ENCODE measurements around the gene APOL6.
"Not testable (repeated sequence)": the region's sequence is repeated elsewhere in the genome, so short reads cannot be mapped to it uniquely, and the experiment has no call there.

APOL6 gene

DNA sequence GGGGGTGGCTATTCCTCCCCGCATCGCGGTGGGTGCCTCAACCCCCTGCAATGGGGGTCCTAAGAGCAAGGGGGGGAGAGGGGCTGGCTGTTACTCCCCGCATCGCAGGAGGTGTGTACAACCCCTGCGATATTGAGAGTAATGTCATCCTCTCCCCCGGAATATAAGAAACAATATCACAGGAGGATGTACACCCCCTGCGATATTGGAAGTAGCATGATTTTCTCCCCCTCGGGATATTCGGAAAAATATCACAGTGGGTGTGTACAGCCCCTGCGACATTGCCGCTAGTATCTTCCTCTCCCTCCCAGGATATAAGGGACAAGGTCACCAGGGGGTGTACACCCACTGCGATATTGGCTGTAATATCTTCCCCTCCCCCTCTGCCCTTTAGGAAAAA, 47.0 kb downstream of the APOL6 start:
- TF ChIP-seq ZNF384 (IDR thresholded peaks at IDR 0.05) (no peak), LEF1 (IDR thresholded peaks at IDR 0.05; ENCODE audit: borderline replicate concordance) (no peak), HDGF (IDR thresholded peaks at IDR 0.05; ENCODE audit: borderline replicate concordance) (no peak), ELF4 (IDR thresholded peaks at IDR 0.05) (no peak), SP1 (IDR thresholded peaks at IDR 0.05) (no peak), SUZ12 (IDR thresholded peaks at IDR 0.05) (no peak), FOXA1 (IDR thresholded peaks at IDR 0.05) (no peak), CTBP1 (IDR thresholded peaks at IDR 0.05; ENCODE audit: borderline replicate concordance) (no peak), BHLHE40 (IDR thresholded peaks at IDR 0.05; ENCODE audit: borderline replicate concordance) (no peak)
- ChIA-PET CTCF (no interaction called here), POLR2A (no interaction called here)
- DNase-seq (ENCODE audit: extremely low spot score), result no peak

DNA sequence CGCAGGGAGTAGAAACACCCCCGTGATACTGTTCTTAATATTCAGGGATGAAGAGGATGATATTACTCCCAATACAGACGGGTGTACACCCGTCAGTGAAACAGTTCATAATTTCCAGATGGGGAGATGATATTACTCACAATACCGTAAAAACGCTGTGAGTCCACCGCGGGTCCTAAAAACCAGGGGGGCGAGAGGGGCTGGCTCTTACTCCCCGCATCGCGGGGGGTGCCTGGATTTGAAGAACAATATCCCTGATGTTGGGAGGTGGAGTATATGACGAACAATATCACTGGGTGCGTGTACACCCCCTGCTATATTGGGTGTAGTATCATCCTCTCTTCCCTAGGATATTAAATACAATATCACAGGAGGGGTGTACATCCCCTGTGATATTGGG, 48.9 kb downstream of the APOL6 start:
- no peak for DNase-seq (ENCODE audit: extremely low spot score)
- no peak for TF ChIP-seq ARNT (IDR thresholded peaks at IDR 0.05)
- no peak for TF ChIP-seq L3MBTL2 (conservative IDR thresholded peaks at IDR 0.05)
- TF ChIP-seq ELF4 (IDR thresholded peaks at IDR 0.05), result no peak
- TF ChIP-seq LEF1 (IDR thresholded peaks at IDR 0.05; ENCODE audit: borderline replicate concordance), result no peak
- TF ChIP-seq FOXA1 (IDR thresholded peaks at IDR 0.05), result no peak
- ChIA-PET POLR2A (no interaction called here), CTCF (no interaction called here)

DNA sequence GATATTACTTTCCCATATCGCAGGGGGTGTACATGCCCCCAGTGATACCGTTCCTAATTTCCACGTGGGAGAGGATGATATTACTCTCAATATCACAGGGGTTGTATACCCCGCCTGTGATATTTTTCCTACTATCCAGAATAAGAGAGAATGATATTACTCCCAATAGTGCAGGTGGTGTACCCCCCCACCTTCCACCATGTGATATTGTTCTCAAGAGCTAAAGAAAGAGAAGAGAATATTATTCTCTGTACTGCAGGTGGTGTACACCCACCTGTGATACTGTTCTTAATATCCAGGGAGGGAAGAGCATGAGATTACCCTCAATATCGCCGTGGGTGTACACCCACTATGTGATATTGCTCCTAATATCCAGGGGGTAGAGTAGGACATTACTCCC, 51.6 kb downstream of the APOL6 start:
- CTCF ChIA-PET; POLR2A ChIA-PET; DNase-seq (ENCODE audit: extremely low spot score): not testable (repeated sequence)

DNA sequence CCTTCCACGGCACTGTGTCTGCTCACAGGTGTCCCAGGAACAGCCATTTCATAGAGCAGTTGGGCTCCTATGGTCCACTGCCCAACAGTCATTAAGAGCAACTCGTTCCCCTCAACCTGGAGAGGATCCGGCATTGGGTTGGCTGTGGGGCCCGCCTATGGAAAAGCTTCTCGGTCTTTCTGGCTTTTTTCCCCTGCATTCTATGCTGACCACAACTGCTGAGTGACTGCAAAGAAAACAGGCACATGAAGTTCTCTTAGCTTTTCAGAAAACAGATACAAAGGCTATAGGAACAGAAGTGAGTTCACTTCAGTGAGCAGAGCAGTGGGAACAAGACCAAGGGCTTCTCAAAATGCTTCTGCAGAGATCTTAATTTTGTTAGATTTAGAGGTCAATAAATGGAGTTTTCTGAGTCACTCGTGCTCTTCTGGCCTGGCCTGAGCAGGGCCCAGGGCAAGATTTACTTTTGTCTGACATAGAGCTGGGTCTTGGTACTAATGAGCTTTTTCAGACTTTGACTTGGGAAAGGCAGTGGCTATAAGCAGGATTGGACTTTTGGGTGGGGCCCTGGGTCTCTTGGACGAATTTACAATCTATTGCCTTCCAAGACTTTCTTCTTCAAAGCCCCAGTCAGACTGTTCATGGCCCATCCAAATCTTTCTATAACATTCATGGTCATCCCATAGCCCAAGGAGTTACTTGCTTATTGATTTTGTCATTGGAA, 55.8 kb downstream of the APOL6 start:
- TF ChIP-seq LEF1 (IDR thresholded peaks at IDR 0.05; ENCODE audit: borderline replicate concordance) (no peak), NFRKB (IDR thresholded peaks at IDR 0.05) (no peak), L3MBTL2 (conservative IDR thresholded peaks at IDR 0.05) (no peak), HDGF (IDR thresholded peaks at IDR 0.05; ENCODE audit: borderline replicate concordance) (no peak)
- no peak for DNase-seq (ENCODE audit: extremely low spot score)
- POLR2A ChIA-PET, result no interaction called here
- CTCF ChIA-PET, result no interaction called here

DNA sequence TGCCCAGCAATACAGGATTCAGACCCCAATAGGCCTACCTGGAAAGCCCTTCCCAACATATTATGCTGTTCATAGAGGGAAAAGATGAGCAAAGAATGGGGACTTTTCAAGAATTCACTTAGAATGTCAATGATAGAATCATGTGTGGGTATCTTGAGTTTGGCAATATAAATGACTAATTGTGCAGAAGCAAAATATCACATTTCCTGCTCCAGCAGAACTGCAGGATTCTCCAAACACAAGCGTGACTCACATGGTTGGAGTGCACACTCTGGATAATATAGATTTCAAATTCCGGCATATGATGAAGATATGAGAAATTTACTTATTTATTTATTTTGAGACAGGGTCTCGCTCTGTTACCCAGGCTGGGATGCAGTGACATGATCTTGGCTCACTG, 56.9 kb downstream of the APOL6 start:
- POLR2A ChIA-PET, result no interaction called here
- TF ChIP-seq L3MBTL2 (conservative IDR thresholded peaks at IDR 0.05), result no peak
- DNase-seq (ENCODE audit: extremely low spot score), result no peak
- CTCF ChIA-PET, result no interaction called here

DNA sequence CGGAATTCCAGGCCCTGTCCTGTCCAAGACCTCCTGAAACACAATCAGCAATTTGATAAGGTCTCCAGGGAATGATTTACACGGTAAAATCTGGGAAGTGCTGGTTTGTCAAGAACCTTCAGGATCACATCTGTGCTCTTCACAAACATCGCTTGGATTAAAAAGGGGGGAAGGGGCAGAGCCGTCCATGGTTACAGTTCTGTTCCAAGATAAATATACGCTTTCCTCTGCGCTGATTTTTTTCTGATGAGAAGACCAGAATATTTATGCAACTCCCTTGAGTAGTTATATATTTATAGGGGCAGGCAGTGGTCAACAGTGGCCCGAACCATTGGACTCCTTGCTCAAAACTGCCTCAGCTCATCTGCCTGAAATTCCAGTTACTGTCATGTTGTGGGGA, 60.2 kb downstream of the APOL6 start:
- CTCF ChIA-PET, result no interaction called here
- TF ChIP-seq L3MBTL2 (conservative IDR thresholded peaks at IDR 0.05), result no peak
- TF ChIP-seq BHLHE40 (IDR thresholded peaks at IDR 0.05; ENCODE audit: borderline replicate concordance), result no peak
- TF ChIP-seq SUZ12 (IDR thresholded peaks at IDR 0.05), result no peak
- no peak for TF ChIP-seq HDGF (IDR thresholded peaks at IDR 0.05; ENCODE audit: borderline replicate concordance)
- no peak for TF ChIP-seq SP1 (IDR thresholded peaks at IDR 0.05)
- TF ChIP-seq ARNT (IDR thresholded peaks at IDR 0.05), result no peak
- no peak for TF ChIP-seq ELF4 (IDR thresholded peaks at IDR 0.05)
- no peak for TF ChIP-seq CTBP1 (IDR thresholded peaks at IDR 0.05; ENCODE audit: borderline replicate concordance)
- TF ChIP-seq TARDBP (IDR thresholded peaks at IDR 0.05), result no peak
- TF ChIP-seq FOXK2 (IDR thresholded peaks at IDR 0.05), result no peak
- POLR2A ChIA-PET, result no interaction called here
- no peak for DNase-seq (ENCODE audit: extremely low spot score)

DNA sequence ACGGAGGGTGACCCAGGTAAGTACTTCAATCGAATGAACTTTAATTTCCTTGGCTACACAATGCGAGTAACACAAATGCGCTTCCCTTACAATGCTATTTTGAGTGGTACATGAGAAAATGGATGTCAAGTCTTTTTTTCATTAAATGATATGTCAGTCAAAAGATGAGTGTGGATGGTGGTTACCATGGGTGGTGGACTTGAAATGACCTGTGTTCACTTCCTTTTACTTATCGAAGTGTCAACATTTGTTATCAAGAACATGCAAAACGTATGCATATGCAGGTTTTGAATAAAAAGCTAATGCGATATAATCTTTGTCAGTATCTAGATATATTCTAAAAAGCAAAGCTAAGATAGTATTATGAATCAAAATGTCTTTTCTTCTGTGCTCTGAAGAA, 60.7 kb downstream of the APOL6 start:
- DNase-seq (ENCODE audit: extremely low spot score), result no peak
- POLR2A ChIA-PET, result no interaction called here
- TF ChIP-seq LEF1 (IDR thresholded peaks at IDR 0.05; ENCODE audit: borderline replicate concordance) (no peak), L3MBTL2 (conservative IDR thresholded peaks at IDR 0.05) (no peak), FOXA1 (IDR thresholded peaks at IDR 0.05) (no peak), FOXK2 (IDR thresholded peaks at IDR 0.05) (no peak), ARNT (IDR thresholded peaks at IDR 0.05) (no peak), ZNF384 (IDR thresholded peaks at IDR 0.05) (no peak), HDGF (IDR thresholded peaks at IDR 0.05; ENCODE audit: borderline replicate concordance) (no peak), BHLHE40 (IDR thresholded peaks at IDR 0.05; ENCODE audit: borderline replicate concordance) (no peak), ELF4 (IDR thresholded peaks at IDR 0.05) (no peak), NFRKB (IDR thresholded peaks at IDR 0.05) (no peak), TARDBP (IDR thresholded peaks at IDR 0.05) (no peak), SP1 (IDR thresholded peaks at IDR 0.05) (no peak), FOXM1 (IDR thresholded peaks at IDR 0.05; ENCODE audit: borderline replicate concordance) (no peak), CTBP1 (IDR thresholded peaks at IDR 0.05; ENCODE audit: borderline replicate concordance) (no peak), SUZ12 (IDR thresholded peaks at IDR 0.05) (no peak)
- TF ChIP-seq, protein P1, sequence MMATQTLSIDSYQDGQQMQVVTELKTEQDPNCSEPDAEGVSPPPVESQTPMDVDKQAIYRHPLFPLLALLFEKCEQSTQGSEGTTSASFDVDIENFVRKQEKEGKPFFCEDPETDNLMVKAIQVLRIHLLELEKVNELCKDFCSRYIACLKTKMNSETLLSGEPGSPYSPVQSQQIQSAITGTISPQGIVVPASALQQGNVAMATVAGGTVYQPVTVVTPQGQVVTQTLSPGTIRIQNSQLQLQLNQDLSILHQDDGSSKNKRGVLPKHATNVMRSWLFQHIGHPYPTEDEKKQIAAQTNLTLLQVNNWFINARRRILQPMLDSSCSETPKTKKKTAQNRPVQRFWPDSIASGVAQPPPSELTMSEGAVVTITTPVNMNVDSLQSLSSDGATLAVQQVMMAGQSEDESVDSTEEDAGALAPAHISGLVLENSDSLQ (IDR thresholded peaks at IDR 0.05), result no peak
- CTCF ChIA-PET, result no interaction called here

DNA sequence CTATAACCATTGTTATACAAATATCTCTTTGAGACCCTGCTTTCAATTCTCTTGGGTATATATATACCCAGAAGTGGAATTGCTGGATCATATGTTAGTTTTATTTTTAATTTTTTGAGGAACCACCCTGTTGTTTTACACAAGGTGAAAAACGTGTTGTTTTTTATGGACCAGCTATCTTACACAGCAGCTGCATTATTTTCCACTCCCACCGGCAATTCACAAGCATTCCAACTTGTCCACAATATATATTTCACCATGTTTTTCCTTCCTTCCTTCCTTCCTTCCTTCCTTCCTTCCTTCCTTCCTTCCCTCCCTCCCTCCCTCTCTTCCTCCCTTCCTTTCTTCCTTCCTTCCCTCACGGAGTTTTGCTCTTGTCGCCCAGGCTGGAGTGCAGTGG, 63.1 kb downstream of the APOL6 start:
- POLR2A ChIA-PET, result no interaction called here

More for the DNA sequence above, 63.1 kb downstream of the APOL6 start:
- no peak for DNase-seq (ENCODE audit: extremely low spot score)
- CTCF ChIA-PET, result no interaction called here
- TF ChIP-seq ZNF384 (IDR thresholded peaks at IDR 0.05), result no peak
- TF ChIP-seq TARDBP (IDR thresholded peaks at IDR 0.05), result no peak
- TF ChIP-seq SUZ12 (IDR thresholded peaks at IDR 0.05), result no peak
- TF ChIP-seq ELF4 (IDR thresholded peaks at IDR 0.05), result no peak
- TF ChIP-seq, protein P1 (IDR thresholded peaks at IDR 0.05), result no peak
- no peak for TF ChIP-seq L3MBTL2 (conservative IDR thresholded peaks at IDR 0.05)
- TF ChIP-seq ARNT (IDR thresholded peaks at IDR 0.05), result no peak
- TF ChIP-seq CTBP1 (IDR thresholded peaks at IDR 0.05; ENCODE audit: borderline replicate concordance), result no peak
- TF ChIP-seq BHLHE40 (IDR thresholded peaks at IDR 0.05; ENCODE audit: borderline replicate concordance), result no peak
- no peak for TF ChIP-seq FOXA1 (IDR thresholded peaks at IDR 0.05)
- no peak for TF ChIP-seq HDGF (IDR thresholded peaks at IDR 0.05; ENCODE audit: borderline replicate concordance)
- no peak for TF ChIP-seq NFRKB (IDR thresholded peaks at IDR 0.05)
- TF ChIP-seq LEF1 (IDR thresholded peaks at IDR 0.05; ENCODE audit: borderline replicate concordance), result no peak
- no peak for TF ChIP-seq FOXK2 (IDR thresholded peaks at IDR 0.05)
- no peak for TF ChIP-seq FOXM1 (IDR thresholded peaks at IDR 0.05; ENCODE audit: borderline replicate concordance)
- TF ChIP-seq SP1 (IDR thresholded peaks at IDR 0.05), result no peak
